ENCODE results near the gene AKAP10. TPM values are rescaled to one million over a fixed set of nuclear protein-coding genes. Genes with fewer than 3 reads are reported as not detected.

Gene AKAP10
- total and polyA plus RNA-seq, 12 donors: 3.7 to 17.0 (median 13.8) TPM

GRCh38 chr17:19945009-19945626 lies 32.5 kb downstream of the AKAP10 start:
- H3K9me3 ChIP-seq: no peaks in the 10 kb centered on the region
- peaks cover 0 to 43% (median 31%) of the 10 kb centered on the region in 9 donors for H3K4me1 ChIP-seq
- no peak for ATAC-seq

GRCh38 chr17:19943599-19943998 lies 34.0 kb downstream of the AKAP10 start:
- peaks cover 0 to 93% (median 18%) of the 10 kb centered on the region in 9 donors for H3K36me3 ChIP-seq
- no peak overlapping the region for H3K4me3 ChIP-seq
- H3K4me1 ChIP-seq: peaks cover 0 to 32% (median 23%) of the 10 kb centered on the region in 9 donors
- TF ChIP-seq CTCF (IDR thresholded peaks at IDR 0.05): no peak
- ATAC-seq (no peak), DNase-seq (no peak)
- H3K27ac ChIP-seq: no peak overlapping the region
- no peaks in the 10 kb centered on the region for H3K27me3 ChIP-seq
- intact Hi-C loops (cut with DNase I): no loop called here
- no peaks in the 10 kb centered on the region for H3K9me3 ChIP-seq

More at GRCh38 chr17:19945009-19945626, 32.5 kb downstream of the AKAP10 start:
- H3K4me3 ChIP-seq: no peak overlapping the region
- H3K27ac ChIP-seq: no peak overlapping the region
- DNase-seq: no peak
- intact Hi-C loops (cut with DNase I): no loop called here
- no peaks in the 10 kb centered on the region for H3K27me3 ChIP-seq
- 85 to 93% methylated on average over 2 of the region's 2 CpGs for WGBS, 2 donors
- peaks cover 0 to 78% (median 13%) of the 10 kb centered on the region in 9 donors for H3K36me3 ChIP-seq
- TF ChIP-seq CTCF (IDR thresholded peaks at IDR 0.05): no peak

DNA sequence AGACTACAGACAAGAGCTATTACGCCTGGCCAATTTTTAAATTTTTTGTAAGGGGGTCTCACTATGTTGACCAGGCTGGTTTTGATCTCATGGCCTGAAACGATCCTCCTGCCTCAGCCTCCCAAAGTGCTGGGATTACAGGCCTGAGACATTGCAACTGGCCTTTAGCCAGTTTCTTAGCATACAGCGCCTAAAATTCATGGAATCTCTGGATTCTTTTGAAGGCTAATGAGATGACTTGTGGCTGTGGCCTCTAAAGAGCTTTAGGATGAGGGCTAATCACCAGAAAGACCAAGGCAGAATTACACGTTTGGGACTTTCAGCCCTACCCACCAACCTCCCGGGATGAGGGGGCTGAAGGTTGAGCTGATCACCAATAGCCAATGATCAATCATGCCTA lies 34.6 kb downstream of the AKAP10 start:
- DNase-seq (no peak), ATAC-seq (peak in 1 of 8 donors; percentile 10)
- peaks cover 0 to 93% (median 24%) of the 10 kb centered on the region in 9 donors for H3K36me3 ChIP-seq
- H3K4me1 ChIP-seq: peaks cover 0 to 27% (median 17%) of the 10 kb centered on the region in 9 donors
- 92 to 94% methylated on average over 5 of the region's 5 CpGs for WGBS, 2 donors
- no peaks in the 10 kb centered on the region for H3K9me3 ChIP-seq
- H3K27me3 ChIP-seq: no peaks in the 10 kb centered on the region
- no peak overlapping the region for H3K4me3 ChIP-seq
- no peak for TF ChIP-seq CTCF (IDR thresholded peaks at IDR 0.05)
- intact Hi-C loops (cut with DNase I): no loop called here
- no peak overlapping the region for H3K27ac ChIP-seq

DNA sequence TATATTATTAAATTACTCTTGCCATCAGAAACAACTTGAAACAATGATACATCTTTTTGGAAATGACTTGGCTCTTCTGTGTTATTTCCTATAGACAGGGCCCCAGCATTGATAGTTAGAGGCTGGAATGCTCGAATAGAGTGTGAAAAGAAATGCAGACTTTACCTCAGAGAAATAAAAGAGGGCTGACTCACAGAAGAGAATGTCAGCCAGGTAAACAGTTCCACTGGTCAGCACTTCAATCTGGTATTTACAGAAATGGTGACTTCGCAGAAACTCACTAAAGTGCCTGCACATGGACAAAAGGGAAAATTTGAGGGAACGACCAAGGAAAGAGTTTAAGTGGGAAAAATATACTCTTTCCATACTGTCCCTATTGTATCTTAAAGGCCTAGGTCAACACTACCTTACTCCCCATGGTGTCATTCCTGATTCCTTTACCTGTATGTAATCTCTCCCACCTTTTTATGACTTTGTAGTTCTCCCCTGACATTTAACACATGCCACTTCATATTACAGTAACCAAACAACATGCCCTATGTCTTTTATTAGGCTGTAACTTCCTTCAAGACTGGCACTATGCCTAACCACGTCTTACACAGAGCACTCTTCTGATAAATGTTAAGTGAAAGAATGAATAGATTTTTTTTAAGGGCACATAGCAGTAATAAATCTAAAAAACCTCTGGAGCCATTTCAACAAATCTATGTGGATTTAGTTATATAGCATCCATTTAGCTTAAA lies 36.7 kb downstream of the AKAP10 start:
- H3K27me3 ChIP-seq: no peaks in the 10 kb centered on the region
- TF ChIP-seq CTCF (IDR thresholded peaks at IDR 0.05): no peak
- peaks cover 0 to 21% (median 14%) of the 10 kb centered on the region in 9 donors for H3K4me1 ChIP-seq
- H3K9me3 ChIP-seq: no peaks in the 10 kb centered on the region
- DNase-seq (no peak), ATAC-seq (peak in 5 of 8 donors; percentile 39 to 67 (median 62))
- H3K4me3 ChIP-seq: no peak overlapping the region
- 55 to 67% methylated on average over 4 of the region's 4 CpGs for WGBS, 2 donors
- peaks cover 0 to 96% (median 30%) of the 10 kb centered on the region in 9 donors for H3K36me3 ChIP-seq
- intact Hi-C loops (cut with DNase I): no loop called here
- H3K27ac ChIP-seq: no peak overlapping the region
